Neural progenitor cell (in vitro differentiated cells): ENCODE measurements around the gene KIF3B.

ENCODE experiments used
- EZH2 ChIP-seq: fragments of 200-600 bp; sonication (generic); IDR thresholded peaks from 2 replicates; pipeline ENCODE4 v1.6.1; 2017; ENCODE audit warnings: antibody characterized with exemption, mild to moderate bottlenecking, moderate library complexity
- EZH2phosphoT487 ChIP-seq: fragments of 200-600 bp; sonication (generic); IDR thresholded peaks from 2 replicates; pipeline ENCODE4 v1.6.1; 2017; ENCODE audit warnings: antibody characterized with exemption
- TF ChIP-seq, protein P1 (sequence below): fragments of 200-600 bp; sonication (generic); IDR thresholded peaks from 2 replicates; pipeline ENCODE4 v1.5.1; 2017; ENCODE audit warnings: antibody characterized with exemption, mild to moderate bottlenecking

DNA sequence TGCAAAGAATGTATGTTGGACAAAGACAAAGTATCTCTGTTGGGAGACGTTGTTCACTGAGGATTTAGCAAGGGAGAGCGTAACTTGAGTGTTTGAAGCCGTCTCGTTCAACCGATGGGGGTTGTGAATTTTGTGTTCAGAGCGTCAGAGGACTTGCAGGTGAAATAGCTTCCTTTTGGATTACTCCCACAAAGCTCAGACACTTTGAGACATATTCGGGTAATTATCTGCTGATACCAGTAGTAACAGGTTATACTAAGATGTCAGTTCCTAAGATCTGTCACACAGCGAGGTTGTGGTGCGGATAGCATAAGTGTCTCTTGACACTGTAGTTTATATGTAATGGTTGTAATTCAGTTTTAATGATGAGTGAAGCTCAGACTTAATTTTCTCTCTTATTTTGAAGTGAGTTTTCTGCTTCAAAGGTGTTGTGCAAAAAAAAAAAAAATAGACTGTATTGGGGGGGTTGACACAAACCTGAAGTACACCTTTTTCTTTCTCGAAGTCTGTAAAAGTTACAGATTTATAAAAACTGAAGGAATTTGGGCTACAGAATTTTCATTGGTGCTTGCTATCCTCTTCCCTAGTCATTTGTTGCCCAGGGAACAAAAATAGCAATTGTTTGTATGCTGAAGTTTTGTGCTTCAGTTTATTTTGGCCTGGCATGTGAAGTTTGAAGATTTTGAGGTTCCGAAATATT lies 82.3 kb downstream of the KIF3B start:
- TF ChIP-seq, protein P1, sequence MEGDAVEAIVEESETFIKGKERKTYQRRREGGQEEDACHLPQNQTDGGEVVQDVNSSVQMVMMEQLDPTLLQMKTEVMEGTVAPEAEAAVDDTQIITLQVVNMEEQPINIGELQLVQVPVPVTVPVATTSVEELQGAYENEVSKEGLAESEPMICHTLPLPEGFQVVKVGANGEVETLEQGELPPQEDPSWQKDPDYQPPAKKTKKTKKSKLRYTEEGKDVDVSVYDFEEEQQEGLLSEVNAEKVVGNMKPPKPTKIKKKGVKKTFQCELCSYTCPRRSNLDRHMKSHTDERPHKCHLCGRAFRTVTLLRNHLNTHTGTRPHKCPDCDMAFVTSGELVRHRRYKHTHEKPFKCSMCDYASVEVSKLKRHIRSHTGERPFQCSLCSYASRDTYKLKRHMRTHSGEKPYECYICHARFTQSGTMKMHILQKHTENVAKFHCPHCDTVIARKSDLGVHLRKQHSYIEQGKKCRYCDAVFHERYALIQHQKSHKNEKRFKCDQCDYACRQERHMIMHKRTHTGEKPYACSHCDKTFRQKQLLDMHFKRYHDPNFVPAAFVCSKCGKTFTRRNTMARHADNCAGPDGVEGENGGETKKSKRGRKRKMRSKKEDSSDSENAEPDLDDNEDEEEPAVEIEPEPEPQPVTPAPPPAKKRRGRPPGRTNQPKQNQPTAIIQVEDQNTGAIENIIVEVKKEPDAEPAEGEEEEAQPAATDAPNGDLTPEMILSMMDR = no peak
- TF ChIP-seq EZH2phosphoT487 = no peak
- TF ChIP-seq EZH2 = no peak
